RPMI7951 (cell line): ENCODE results near the gene CCDC171. TPM values are rescaled to one million over a fixed set of nuclear protein-coding genes. Genes with fewer than 3 reads are reported as not detected.

ENCODE experiments used
- DNase-seq: peaks from one replicate; pipeline ENCODE4 v3.0.0-alpha.2; 2012; ENCODE audit warnings: low read depth
- total RNA-seq: library from RNA; depleted of rRNA; stranded (reverse); fragments of >200 nt; shearing (Covaris generic); gene quantifications from 2 replicates; pipeline ENCODE4 v1.2.3, GENCODE V29; 2014

CCDC171 gene
- total RNA-seq, 1 experiment from 2014 or later: 0.48 TPM

DNA sequence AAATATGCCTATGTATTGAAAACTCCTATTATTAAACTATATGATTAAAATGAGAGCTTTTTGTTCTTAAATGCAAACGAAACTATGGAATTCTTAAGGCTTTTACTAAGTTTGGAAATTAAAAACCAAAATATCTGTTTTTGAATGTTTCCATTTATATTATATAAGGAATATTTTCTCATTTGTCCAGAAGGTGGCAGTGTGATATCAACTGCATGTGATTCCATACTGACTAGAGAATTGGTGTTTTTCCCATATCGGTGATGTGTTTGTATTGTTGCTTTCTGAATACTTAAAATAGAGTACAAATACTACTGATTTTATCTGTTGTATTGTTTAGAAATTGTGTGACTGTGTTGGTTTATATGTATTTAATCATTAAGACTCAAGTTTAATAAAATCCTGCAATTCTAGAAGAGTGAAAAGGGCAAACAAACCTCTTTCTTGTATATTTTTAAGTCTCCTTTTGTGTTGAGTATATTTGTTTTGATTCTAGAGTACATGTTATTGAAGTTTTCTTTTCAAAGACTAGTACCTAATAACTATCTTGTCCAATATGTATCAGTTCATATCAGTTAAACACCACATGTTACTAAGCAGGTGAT is 320.8 kb downstream of the CCDC171 start:
- peak; percentile 56 for DNase-seq

DNA sequence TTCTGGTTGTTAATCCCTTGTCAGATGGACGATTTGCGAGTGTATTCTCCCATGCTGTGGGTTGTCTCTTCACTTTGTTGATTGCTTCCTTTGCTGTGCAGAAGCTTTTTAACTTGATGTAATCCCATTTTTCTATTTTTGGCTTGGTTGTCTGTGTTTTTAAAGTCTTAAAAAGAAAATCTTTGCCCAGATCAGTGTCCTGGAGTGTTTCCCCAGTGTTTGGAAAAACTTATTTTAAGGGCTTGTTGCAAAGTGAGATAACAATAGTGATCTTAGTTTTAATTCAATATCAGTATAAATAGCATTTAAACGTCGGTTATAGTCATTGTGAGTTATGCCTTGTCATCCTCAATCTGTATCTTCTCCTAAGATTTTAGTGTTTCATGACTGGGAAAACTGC is 329.5 kb downstream of the CCDC171 start:
- DNase-seq: no peak

DNA sequence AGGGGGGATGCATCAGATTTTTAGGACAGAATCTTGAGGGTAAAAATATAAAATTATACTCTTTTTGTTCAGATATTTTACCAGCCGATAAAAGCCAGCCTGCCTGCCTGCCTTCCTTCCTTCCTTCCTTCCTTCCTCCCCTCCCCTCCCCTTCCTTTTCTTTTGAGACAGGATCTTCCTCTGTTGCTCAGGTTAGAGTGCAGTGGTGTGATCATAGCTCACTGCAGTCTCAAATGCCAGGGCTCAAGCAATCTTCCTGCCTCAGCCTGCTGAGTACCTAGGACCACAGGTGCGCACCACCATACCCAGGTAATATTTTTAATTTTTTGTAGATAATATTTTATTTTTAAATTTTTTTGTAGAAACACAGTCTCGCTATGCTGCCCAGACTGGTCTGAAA is 330.0 kb downstream of the CCDC171 start:
- no peak for DNase-seq

DNA sequence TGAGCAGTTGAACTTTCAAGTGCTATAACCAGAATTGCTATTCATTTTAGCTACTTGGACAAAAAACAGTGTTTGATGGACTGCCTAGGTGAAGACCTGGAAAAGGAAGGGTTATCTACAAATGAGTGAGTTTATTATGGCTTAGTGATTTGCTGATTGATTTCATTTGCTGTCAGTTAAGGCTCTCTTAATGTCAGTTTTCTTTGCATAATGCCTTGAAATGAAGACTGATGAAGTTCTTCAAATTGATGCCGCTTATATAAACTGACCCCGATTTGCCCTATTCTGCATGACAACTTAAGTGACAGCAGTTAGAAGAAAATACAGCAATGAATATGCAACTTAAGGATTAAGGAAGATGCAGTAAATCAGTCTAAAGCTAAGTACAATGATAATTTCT is 332.6 kb downstream of the CCDC171 start:
- DNase-seq: no peak

DNA sequence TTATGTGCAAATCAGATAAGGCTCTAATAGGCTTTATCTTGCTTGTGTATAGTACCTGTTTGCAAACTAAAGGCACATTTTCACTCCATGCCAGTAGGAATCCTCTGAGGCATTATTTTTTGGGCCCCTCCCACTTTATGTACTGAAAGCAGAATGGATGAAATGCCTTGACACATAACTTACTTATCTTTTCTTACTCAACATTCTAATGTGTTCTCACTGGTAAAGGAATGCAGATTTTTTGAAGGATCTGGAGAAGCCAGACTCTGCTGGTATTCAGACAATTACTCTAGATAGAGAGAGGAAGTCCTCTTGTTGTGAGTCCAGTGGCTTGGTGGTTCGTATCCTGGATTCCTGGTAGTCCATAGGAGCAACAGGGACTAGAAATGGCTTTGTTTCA is 336.7 kb downstream of the CCDC171 start:
- DNase-seq: no peak

DNA sequence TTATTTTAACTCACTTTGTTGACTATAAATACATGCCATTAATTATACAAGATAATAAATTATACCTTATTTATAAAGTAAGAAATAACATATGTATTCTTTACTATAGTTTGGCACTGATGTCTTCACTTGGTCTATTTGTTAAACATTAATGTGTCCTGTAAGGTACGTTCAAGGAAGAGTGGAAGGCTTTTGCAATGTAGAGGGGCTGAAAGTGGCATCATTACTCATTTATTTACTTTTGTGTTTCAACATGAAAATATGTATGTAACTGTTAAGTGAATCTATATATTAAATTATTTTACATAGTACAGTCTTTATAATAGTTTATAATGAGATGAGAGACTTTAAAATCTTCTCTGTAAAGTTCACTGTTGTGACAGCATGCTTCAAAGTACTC is 348.7 kb downstream of the CCDC171 start:
- DNase-seq: no peak

DNA sequence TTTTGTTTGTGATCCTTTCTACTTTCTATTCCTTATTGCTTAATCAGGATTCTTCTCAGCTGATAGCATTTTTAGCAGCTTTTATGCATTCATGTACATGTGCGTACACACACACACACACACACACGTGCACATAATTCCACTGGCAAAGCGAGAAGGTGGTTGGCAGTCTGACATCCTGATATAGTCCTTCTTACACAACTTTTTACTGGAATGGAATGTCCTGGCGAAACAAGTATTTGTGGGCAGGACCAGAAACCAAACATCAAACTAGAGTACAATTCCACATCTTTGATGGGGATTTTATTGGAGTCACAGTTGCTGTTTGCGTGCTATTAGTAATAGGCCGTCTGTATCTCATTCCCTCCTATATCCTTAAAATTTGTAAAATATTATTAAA is 356.5 kb downstream of the CCDC171 start:
- no peak for DNase-seq

DNA sequence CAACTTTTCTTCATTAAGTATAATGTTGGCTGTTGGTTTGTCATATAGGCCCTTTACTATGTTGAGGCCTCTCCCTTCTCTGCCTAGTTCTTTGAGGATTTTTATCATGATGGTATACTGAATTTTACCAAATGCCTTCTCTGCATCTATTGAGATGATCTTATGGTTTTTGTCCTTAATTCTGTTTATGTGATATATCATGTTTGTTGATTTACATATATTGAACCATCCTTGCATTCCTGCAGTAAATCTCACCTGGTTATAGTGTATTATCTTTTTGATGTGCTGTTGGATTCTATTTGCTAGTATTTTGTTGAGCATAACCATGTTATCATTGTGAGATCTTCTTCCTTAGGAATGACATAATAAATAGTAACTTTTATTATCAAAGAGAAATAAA is 362.9 kb downstream of the CCDC171 start:
- no peak for DNase-seq

DNA sequence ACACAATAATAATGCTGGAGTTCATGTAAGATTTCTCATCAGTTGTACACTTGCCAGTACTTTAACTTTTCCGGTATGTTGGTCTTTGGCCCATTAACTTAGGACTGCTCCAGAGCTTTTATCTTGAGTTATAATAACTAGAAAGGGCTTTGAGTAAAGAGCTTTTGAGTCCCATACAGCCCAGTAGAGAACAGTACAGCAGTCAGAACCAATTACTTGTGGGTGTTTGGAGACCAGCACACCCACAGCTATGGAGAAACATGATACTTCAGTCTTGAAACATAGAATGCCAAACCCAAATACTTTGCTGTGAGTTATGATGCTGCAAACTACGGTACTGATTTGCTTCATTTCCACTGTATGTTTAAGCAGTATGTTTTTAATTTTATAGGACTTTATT is 374.3 kb downstream of the CCDC171 start:
- no peak for DNase-seq

DNA sequence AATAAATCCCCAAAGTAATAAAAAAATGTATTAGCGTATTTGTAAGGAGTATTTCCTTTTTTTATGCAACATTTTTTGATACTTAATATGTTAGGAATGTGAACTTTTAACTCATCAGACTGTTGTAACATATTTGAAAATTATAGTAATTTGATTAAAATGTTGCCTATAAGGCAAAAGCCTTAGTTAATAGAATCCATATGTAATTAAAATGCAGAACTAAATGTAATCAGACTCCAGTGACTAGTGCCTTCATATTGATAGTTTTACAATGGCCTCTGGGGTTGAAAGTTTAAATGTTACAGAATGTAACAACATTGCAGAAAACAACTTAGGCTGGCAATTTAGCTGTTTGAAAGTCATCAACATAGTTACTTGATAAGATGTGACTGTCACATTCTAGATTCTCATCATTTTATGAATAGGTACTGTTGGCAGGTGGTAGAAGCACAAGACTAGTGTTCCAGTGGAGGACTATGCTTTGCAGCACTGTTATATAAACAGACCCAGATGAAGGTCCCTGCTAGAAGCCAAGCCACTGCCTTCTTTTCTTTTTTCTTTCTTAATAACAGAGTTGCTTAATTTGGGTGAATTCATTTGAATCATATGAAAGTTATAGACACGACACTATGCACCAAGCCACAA is 382.9 kb downstream of the CCDC171 start:
- peak; percentile 1 for DNase-seq

DNA sequence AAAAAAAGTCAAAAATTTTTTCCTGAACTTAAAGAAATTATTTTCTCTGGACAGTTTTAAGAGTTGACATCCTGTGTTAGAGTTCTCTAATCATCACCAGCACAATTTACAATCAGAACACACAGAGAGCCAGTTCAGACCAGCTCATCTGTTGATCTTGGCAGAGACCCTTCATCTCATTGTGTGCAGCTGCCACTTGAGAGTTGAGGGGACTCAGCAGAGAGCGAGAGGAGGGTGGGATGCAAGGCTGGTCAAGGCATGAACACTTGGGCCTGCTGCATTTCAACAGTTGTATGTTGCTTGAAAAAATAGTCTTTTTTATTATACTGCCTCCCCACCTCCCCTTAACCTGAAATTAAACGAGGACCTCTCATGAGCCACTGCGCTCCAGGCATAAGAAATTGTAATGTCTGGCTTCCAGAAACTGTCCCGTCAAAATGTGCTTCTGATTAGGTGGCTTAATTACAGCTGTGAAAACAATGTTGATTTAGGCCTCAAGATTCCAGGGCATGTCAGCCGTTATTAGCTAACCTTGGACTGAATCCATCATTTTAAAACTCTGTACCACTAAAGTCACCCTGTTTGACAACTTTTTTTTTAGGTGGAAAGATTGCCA is 383.6 kb downstream of the CCDC171 start:
- peak; percentile 56 for DNase-seq

DNA sequence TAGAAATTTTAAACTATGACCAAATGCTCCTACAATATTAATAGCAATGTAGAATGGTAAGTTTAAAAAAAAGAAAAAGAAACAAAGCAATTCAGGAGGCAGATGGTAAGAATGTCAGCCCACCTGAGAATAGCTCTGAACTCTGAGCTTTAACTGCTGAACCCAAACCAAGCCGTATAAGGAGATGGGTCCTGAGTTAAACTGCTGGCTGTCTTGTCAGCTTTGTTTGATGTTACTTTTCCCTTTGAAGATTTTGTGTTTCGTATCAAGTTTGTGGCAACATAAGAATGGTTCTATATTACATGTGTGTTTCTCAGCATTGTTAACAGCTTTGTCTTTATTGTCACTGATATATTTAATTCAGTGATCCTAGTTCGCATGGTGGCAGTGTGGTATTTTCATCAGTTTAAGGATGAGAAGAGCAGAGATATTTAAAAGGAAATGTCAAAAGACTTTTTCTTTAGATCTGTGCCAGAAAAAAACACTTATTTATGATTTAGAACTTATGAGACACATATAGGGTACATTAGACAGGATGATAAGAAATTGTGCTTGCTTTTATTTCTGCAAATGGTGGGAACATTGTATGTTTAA is 390.1 kb downstream of the CCDC171 start:
- peak; percentile 24 for DNase-seq

DNA sequence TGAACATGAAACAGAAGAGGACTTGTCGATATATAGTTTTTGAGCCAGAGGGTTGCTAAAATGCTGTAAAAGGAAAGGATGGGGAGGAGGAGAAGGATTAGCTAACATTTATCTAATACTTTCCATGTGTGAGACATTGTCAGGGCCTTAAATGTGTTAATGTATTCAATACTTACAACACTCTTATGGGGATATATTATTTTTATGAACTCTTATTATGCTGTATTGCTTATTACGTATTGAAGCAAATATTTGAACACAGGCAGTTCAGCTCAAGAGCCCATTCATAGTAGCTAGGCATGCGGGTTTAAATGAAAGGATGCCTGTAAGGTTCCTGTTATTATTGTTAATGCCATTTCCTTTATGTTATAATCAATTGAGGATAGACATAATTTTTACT is 391.5 kb downstream of the CCDC171 start:
- DNase-seq: no peak

DNA sequence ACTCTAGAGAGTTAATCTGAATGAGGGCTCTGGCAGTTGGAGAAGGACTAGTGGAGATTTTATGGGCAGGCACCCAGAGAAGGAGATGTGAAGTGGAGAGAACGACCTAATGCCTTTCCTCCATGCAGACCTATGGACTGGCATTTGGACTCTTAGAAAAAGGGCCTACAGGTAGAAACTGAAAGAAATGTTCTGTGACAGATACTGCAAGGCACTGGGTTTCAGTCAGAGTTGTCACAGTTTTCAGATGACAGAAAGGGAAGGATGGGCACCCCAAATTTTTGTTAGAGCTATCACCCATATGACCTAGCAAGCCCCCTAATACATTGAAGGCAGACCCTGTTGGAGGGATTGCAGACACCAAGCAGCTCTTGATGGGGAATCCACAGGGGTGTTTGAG is 406.8 kb downstream of the CCDC171 start:
- no peak for DNase-seq

DNA sequence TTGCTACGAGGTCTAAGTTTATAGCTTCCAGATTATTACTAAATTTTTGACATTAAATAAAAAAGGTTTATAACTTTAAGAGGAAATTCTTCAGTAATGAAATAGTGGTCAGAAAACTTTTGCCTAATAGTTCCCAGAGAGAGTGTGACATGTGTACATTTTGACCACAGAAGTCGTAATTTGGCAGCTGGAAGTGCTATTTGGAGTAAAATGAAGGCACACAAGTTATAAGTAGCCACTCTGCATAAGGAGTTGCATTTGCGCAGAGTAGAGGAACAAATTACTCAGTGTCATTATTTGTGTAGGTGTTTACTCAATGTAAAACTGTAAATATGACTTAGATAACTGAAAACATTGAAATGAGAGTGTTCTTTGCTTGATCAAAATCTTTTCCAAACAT is 408.4 kb downstream of the CCDC171 start:
- DNase-seq: no peak

DNA sequence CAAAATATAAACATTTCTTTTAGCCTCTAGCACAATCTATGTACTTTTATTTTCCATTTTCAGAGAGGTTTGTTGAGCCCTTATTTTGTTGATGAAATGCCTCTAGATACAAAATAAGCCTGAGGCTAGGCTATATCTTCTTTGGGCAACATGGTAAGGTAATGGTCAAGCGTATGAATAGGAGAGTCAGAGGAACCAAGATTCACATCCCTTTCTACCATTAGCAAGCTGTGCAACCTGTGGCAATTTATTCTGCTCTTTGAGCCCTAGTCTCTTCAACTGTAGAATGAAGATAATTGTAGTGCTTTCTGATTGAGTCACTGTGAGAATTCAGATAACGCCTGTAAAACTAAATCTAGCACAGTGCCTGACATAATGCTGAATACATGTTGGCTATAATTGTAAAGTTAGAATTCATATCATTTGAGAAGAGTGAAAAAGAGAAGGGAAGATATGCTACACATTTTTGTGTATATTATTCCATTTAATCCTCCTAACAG is 412.5 kb downstream of the CCDC171 start:
- DNase-seq: no peak

DNA sequence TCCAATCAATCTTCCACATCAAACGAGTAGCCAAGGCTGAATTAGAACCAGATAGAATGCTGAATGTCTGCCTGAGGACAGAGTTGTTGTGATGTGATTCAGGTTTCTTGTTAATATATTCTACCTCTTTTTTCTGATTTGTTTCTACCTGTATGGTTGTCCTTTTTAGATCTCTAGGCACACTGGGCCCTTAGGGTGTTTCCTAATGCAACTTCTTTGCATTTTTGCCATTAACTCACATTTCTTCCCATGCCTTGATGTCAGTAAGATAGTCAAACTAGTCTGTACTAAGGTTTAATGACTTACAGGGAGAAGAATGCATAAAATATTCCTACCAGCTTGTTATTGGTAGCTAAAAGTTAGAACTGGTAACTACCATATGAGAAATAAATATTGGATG is 413.6 kb downstream of the CCDC171 start:
- DNase-seq: no peak

DNA sequence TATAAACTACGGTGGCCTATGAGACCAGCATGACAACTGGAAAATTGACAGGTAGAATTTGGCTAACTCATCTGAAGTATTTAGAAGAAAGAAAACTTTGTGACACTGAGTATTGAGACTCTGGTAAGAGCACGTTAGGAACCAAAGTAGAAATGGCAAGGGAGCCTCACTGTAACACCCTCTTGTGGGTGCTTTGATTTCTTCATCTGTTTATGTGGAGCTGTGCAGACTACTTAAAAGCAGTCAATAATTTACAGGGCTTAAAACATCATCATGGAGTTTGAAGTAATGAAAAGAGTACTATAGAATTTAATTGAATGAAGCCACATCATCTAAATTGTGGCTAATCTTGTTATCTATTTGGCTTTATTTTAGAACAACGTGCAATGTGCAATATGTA is 414.2 kb downstream of the CCDC171 start:
- no peak for DNase-seq

DNA sequence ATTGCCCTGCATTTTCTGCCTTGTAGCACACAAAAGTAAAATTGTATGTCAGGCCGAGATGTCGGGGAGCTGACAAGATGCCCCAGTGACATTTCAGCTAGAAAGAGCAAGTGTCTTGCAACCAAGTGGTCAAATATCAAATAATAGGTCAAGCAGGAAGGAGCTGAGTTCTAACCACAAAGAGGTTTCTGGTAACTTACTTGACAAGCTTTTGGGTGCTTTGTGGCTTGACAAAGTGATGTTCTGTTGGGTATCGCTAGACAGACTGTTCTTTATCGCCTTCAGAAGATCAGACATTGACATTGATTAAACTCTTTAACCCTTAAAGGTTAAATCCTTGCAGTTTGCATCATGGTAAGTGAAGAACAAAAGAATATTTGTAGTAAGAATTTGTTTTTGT is 419.9 kb downstream of the CCDC171 start:
- DNase-seq: no peak

DNA sequence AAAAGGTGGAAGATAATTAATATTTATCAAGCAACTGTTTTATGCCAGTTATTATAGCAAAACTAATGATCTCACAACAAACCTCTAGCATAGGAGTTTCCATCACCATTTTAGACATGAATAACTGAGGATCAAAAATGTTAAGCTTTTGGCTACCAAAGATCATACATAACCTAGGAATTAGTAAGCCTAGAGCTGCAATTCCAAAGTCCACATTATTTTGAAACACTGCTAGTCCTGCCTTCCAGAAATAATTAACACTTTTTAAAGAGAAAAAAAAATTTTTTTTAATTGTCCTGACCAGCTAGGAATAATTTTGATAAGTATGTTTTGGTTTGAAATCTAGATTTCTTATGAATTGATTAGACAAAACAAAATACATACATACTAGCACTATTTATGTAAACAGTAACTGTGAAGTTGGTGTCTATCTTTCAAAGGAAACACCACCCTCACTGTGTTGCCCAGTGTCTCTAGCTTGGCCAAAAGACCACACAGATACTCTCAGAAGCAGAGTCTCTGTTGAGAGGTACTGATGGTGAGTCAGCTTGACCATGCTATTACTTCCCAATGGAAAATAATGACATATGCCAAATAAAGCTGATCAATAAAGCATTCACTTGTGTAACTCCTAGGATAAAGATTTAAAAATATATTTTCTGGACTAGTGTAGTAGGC is 422.4 kb downstream of the CCDC171 start:
- DNase-seq: no peak

DNA sequence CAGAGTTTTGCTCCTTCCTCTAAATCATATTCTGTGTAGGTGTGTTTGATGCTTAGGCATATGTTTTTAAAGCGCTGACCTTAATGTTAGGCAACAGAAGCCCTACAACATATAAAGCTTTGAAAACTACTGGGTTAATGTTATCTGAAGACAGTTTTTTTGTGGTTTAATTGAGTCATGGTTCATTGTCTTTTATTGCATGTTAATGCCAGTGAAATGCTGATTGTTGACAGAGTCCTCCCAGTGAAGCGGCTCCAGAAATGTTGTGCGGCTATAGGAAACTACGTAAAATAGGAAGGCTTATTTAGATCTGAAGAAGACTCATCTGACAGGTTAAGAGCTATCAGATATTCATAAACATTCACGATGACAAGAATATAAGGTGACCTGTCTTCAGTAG is 424.6 kb downstream of the CCDC171 start:
- no peak for DNase-seq

DNA sequence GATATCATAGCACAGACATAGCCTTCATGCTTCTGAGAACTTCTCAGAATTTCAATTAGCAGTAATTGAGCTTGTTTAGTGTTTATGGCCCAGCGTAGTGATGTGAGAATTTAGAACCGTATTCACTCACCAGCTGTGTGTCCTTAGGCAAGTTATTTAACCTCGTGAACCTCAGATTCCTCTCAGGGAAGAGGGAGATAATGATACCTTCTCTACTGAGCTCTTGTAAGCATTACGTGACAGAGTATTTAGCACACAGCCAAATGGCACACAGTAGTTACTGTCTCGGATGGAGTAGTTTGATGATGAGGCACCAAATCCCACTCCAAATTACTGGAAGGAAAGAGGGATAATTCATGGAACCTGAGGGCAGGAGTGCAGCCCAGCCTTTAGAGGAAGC is 429.3 kb downstream of the CCDC171 start:
- DNase-seq: peak; percentile 81
